Measurements from ENCODE around the gene MRFAP1.

The MRFAP1 gene

GRCh38 chr4:6605114-6605513 is 35.4 kb upstream of the MRFAP1 start:
- TF ChIP-seq CTCF (IDR thresholded peaks at IDR 0.05; ENCODE audit: low read depth, low read length), result no peak
- no peak overlapping the region for H3K4me3 ChIP-seq (ENCODE audit: low read depth, low read length)

- TF ChIP-seq CTCF (IDR thresholded peaks at IDR 0.05; ENCODE audit: low read depth, low read length), result no peak
Observed at GRCh38 chr4:6605605-6606004, 34.9 kb upstream of the MRFAP1 start.

GRCh38 chr4:6606465-6607235 is 33.8 kb upstream of the MRFAP1 start:
- H3K4me3 ChIP-seq (ENCODE audit: low read depth, low read length), result no peak overlapping the region
- TF ChIP-seq CTCF (IDR thresholded peaks at IDR 0.05; ENCODE audit: low read depth, low read length), result no peak

More at GRCh38 chr4:6605605-6606004, 34.9 kb upstream of the MRFAP1 start:
- H3K4me3 ChIP-seq (ENCODE audit: low read depth, low read length), result no peak overlapping the region

- TF ChIP-seq CTCF (IDR thresholded peaks at IDR 0.05; ENCODE audit: low read depth, low read length), result no peak
- H3K4me3 ChIP-seq (ENCODE audit: low read depth, low read length), result no peak overlapping the region
Observed at GRCh38 chr4:6607368-6608055, 33.0 kb upstream of the MRFAP1 start.

GRCh38 chr4:6608758-6609414 is 31.6 kb upstream of the MRFAP1 start:
- H3K4me3 ChIP-seq (ENCODE audit: low read depth, low read length), result no peak overlapping the region
- TF ChIP-seq CTCF (IDR thresholded peaks at IDR 0.05; ENCODE audit: low read depth, low read length), result no peak

- no peak for TF ChIP-seq CTCF (IDR thresholded peaks at IDR 0.05; ENCODE audit: low read depth, low read length)
- H3K4me3 ChIP-seq (ENCODE audit: low read depth, low read length), result no peak overlapping the region
Observed at GRCh38 chr4:6609415-6610079, 30.9 kb upstream of the MRFAP1 start.
